ENCODE measurements around the gene RPL14.

DNA sequence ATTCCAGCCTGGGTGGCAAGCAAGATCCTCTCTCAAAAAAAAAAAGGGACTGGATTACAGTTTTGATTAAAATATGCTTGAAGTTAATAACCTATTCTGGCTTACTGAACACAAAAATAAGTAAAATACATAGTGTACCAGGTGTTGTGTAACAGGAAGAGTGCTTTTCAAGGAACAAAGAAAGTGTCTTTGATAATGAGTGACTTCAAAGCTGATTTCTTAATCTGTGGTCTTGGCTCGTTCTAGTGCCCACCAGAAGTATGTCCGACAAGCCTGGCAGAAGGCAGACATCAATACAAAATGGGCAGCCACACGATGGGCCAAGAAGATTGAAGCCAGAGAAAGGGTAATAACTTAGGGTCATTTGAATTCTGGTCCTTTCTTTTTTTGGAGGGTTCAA is 4.0 kb downstream of the RPL14 start:
- TF ChIP-seq CTCF (IDR thresholded peaks at IDR 0.05) (no peak), POLR2A (IDR thresholded peaks at IDR 0.05) (no peak), POLR2AphosphoS5 (IDR thresholded peaks at IDR 0.05) (no peak)
